SK-N-SH (cell line): ENCODE results near the gene DCAF5. TPM values are rescaled to one million over a fixed set of nuclear protein-coding genes. Genes with fewer than 3 reads are reported as not detected.

Experiments
- CTCF ChIA-PET: fragments of 300-600, 350-600 bp; formaldehyde crosslinking; extraction: SDS; loops from one replicate; lab custom pipeline; 2021; lab: Yijun Ruan, JAX
- POLR2A ChIA-PET: fragments of 350-600 bp; sonication (Branson Sonifier 250); formaldehyde crosslinking; extraction: SDS; loops from one replicate; lab custom pipeline; 2020; ENCODE audit warnings: antibody characterized with exemption, inconsistent platforms; lab: Yijun Ruan, JAX
- DNase-seq: peaks from one replicate; pipeline ENCODE4 v3.0.0; 2012
- H2AFZ ChIP-seq: fragments of 200-600 bp; sonication (generic); 2 replicates; pipeline ENCODE4 v1.8.1; 2016; ENCODE audit warnings: antibody characterized with exemption, mild to moderate bottlenecking, low read depth
- H3F3A ChIP-seq: fragments of 200-600 bp; sonication (generic); replicated peaks from 2 replicates; pipeline ENCODE3; 2016; ENCODE audit warnings: antibody characterized with exemption, mild to moderate bottlenecking; ENCODE audit not compliant: insufficient read depth
- H3K27ac ChIP-seq, 2 experiments: fragments of 200-500 bp in 1 of 2; fragments of 200-600 bp in 1 of 2; sonication (Bioruptor generic) in 1 of 2; sonication (generic), shearing (Covaris generic) in 1 of 2; 2 replicates each; pipeline versions ENCODE4 v1.5.1 to v1.6.1; 2014 to 2016; ENCODE audit warnings: low read depth in 2 of 2, inconsistent platforms in 1 of 2, low read length in 1 of 2, mild to moderate bottlenecking in 1 of 2, mixed read lengths in 1 of 2
- H3K27me3 ChIP-seq: fragments of 200-600 bp; sonication (generic), shearing (Covaris generic); 2 replicates; pipeline ENCODE4 v1.6.1; 2016; ENCODE audit warnings: mixed run types; ENCODE audit not compliant: insufficient read depth
- H3K36me3 ChIP-seq, 2 experiments: fragments of 200-500 bp in 1 of 2; fragments of 200-600 bp in 1 of 2; sonication (Bioruptor generic) in 1 of 2; sonication (generic) in 1 of 2; replicated peaks in 1 of 2; 2 replicates each; pipeline versions ENCODE3 to v1.5.1; 2014 to 2016; ENCODE audit warnings: low read length in 1 of 2, mild to moderate bottlenecking in 1 of 2; ENCODE audit not compliant: insufficient read depth in 2 of 2, control insufficient read depth in 1 of 2
- H3K4me1 ChIP-seq, 2 experiments: fragments of 200-500 bp in 1 of 2; fragments of 200-600 bp in 1 of 2; sonication (Bioruptor generic) in 1 of 2; sonication (generic), shearing (Covaris generic) in 1 of 2; 2 replicates each; pipeline versions ENCODE4 v1.5.1 to v1.6.1; 2014 to 2016; ENCODE audit warnings: low read depth in 1 of 2, low read length in 1 of 2, mixed run types in 1 of 2; ENCODE audit not compliant: insufficient read depth in 2 of 2, control insufficient read depth in 1 of 2
- H3K4me2 ChIP-seq: fragments of 200-600 bp; sonication (generic), shearing (Covaris generic); 2 replicates; pipeline ENCODE4 v1.6.1; 2017; ENCODE audit warnings: mixed run types
- H3K4me3 ChIP-seq, 2 experiments: fragments of 200-500 bp in 1 of 2; fragments of 200-600 bp in 1 of 2; sonication (Bioruptor generic) in 1 of 2; sonication (generic), shearing (Covaris generic) in 1 of 2; 2 replicates each; pipeline versions ENCODE4 v1.5.1 to v1.8.1; 2014 to 2016; ENCODE audit warnings: low read depth in 2 of 2, inconsistent platforms in 1 of 2, low read length in 1 of 2, mild to moderate bottlenecking in 1 of 2, mixed read lengths in 1 of 2, moderate library complexity in 1 of 2
- H3K79me2 ChIP-seq: fragments of 200-600 bp; sonication (generic); 2 replicates; pipeline ENCODE4 v1.8.1; 2017; ENCODE audit warnings: mild to moderate bottlenecking; ENCODE audit not compliant: insufficient read depth
- H3K9ac ChIP-seq: fragments of 200-600 bp; sonication (generic); 2 replicates; pipeline ENCODE4 v1.6.1; 2017; ENCODE audit warnings: mixed run types
- H3K9me2 ChIP-seq: fragments of 200-600 bp; sonication (generic); 2 replicates; pipeline ENCODE4 v1.6.1; 2017; ENCODE audit warnings: mixed run types
- H3K9me3 ChIP-seq: fragments of 200-600 bp; sonication (generic); 2 replicates; pipeline ENCODE4 v1.6.1; 2017; ENCODE audit warnings: mixed run types, mild to moderate bottlenecking, moderate library complexity
- H4K20me1 ChIP-seq: fragments of 200-600 bp; sonication (generic); 2 replicates; pipeline ENCODE4 v1.6.1; 2017; ENCODE audit warnings: mild to moderate bottlenecking, mixed run types; ENCODE audit not compliant: insufficient read depth
- ELF1 ChIP-seq: IDR thresholded peaks from 2 replicates; pipeline ENCODE4 v1.4.0; 2012
- EZH2phosphoT487 ChIP-seq: fragments of 200-600 bp; sonication (generic); IDR thresholded peaks from 2 replicates; pipeline ENCODE4 v1.6.1; 2017; ENCODE audit warnings: low read depth, mixed run types, mild to moderate bottlenecking, antibody characterized with exemption, moderate library complexity, borderline replicate concordance
- FOXJ3 ChIP-seq: sonication (generic); formaldehyde crosslinking; IDR thresholded peaks from 2 replicates; pipeline ENCODE4 v1.5.1; 2020; ENCODE audit warnings: mild to moderate bottlenecking, missing genetic modification reagents
- GABPA ChIP-seq: IDR thresholded peaks from 2 replicates; pipeline ENCODE4 v1.4.0; 2012; ENCODE audit warnings: low read depth, mild to moderate bottlenecking
- IRF3 ChIP-seq: fragments of 150-350 bp; IDR thresholded peaks from 2 replicates; pipeline ENCODE4 v1.6.1; 2016; ENCODE audit warnings: mild to moderate bottlenecking, low read depth, low read length
- RXRA ChIP-seq: IDR thresholded peaks from 2 replicates; pipeline ENCODE4 v1.4.0; 2012; ENCODE audit warnings: low read depth, mild to moderate bottlenecking, borderline replicate concordance
- SIN3A ChIP-seq: IDR thresholded peaks from 2 replicates; pipeline ENCODE4 v1.6.1; 2012; ENCODE audit warnings: low read depth, mild to moderate bottlenecking, low read length, moderate library complexity, borderline replicate concordance
- TAF1 ChIP-seq: IDR thresholded peaks from 2 replicates; pipeline ENCODE4 v1.6.1; 2012; ENCODE audit warnings: low read depth, mild to moderate bottlenecking, low read length, moderate library complexity, borderline replicate concordance
- YY1 ChIP-seq: IDR thresholded peaks from 2 replicates; pipeline ENCODE4 v1.4.0; 2012; ENCODE audit warnings: low read depth, mild to moderate bottlenecking
- ZBTB33 ChIP-seq: IDR thresholded peaks from 2 replicates; pipeline ENCODE4 v1.4.0; 2012; ENCODE audit warnings: low read depth, borderline replicate concordance
- WGBS: methylation state at CpG from one replicate; pipeline ENCODE4 v1.1.6; 2017; ENCODE audit warnings: low lambda C conversion rate; 5-methylcytosine and 5-hydroxymethylcytosine counted together
- polyA plus RNA-seq, 3 experiments: library from polyadenylated mRNA; depleted of rRNA; stranded (reverse); fragments of >200 nt; gene quantifications; 2 replicates each; pipeline ENCODE4 v1.2.3, GENCODE V29; 2012

DCAF5 gene
- polyA plus RNA-seq, 1 of the 3 experiments (the other 2 are of a cell fraction) = 26.7 TPM

GRCh38 chr14:69091695-69092094 is 61.2 kb downstream of the DCAF5 start:
- peaks cover 22 to 29% of the 10 kb centered on the region in 2 experiments for H3K4me1 ChIP-seq
- CTCF ChIA-PET = interaction anchor here (1.0 to 6.2 kb wide), 11 partner anchors 8 to 229 kb away, joined by 3 to 68 read pairs (median 5); no protein-coding TSS in a partner anchor

GRCh38 chr14:69091006-69091405 is 61.9 kb downstream of the DCAF5 start:
- POLR2A ChIA-PET = no interaction called here
- CTCF ChIA-PET = interaction anchor here (0.8 to 6.2 kb wide), 25 partner anchors 8 to 228 kb away, joined by 3 to 68 read pairs (median 5); no protein-coding TSS in a partner anchor
- H3K79me2 ChIP-seq = peaks cover 6% of the 10 kb centered on the region
- no peaks in the 10 kb centered on the region for H4K20me1 ChIP-seq
- H3K9ac ChIP-seq = no peak overlapping the region
- no peak overlapping the region for H2AFZ ChIP-seq
- H3K9me3 ChIP-seq = no peaks in the 10 kb centered on the region
- H3K36me3 ChIP-seq = peaks cover 13 to 44% of the 10 kb centered on the region in 2 experiments
- peaks cover 22 to 29% of the 10 kb centered on the region in 2 experiments for H3K4me1 ChIP-seq
- H3K27me3 ChIP-seq = no peaks in the 10 kb centered on the region
- TF ChIP-seq ELF1 = no peak
- no peak for TF ChIP-seq FOXJ3 (CRISPR knock-in tag)
- TF ChIP-seq GABPA = no peak
- TF ChIP-seq SIN3A = no peak
- H3K4me2 ChIP-seq = no peak overlapping the region
- H3K9me2 ChIP-seq = no peaks in the 10 kb centered on the region
- peak overlapping the region in 1 of 2 experiments; percentile 90; a peak in 1 of 4 replicates for H3K27ac ChIP-seq
- no peak overlapping the region for H3K4me3 ChIP-seq
- peaks cover 17% of the 10 kb centered on the region for H3F3A ChIP-seq
- DNase-seq = no peak

More at GRCh38 chr14:69091695-69092094, 61.2 kb downstream of the DCAF5 start:
- peaks cover 17% of the 10 kb centered on the region for H3F3A ChIP-seq
- TF ChIP-seq IRF3 (no peak), ZBTB33 (no peak), EZH2phosphoT487 (no peak), TAF1 (no peak), YY1 (no peak), RXRA (no peak), GABPA (no peak)
- H3K79me2 ChIP-seq = peaks cover 7% of the 10 kb centered on the region
- 97% methylated on average over 8 of the region's 8 CpGs for WGBS
- H3K4me3 ChIP-seq = no peak overlapping the region
- H4K20me1 ChIP-seq = no peaks in the 10 kb centered on the region
- H2AFZ ChIP-seq = no peak overlapping the region
- no peaks in the 10 kb centered on the region for H3K9me3 ChIP-seq
- H3K27me3 ChIP-seq = no peaks in the 10 kb centered on the region
- no peak overlapping the region for H3K4me2 ChIP-seq
- no peak overlapping the region for H3K9ac ChIP-seq
- H3K36me3 ChIP-seq = peaks cover 13 to 44% of the 10 kb centered on the region in 2 experiments
- H3K9me2 ChIP-seq = no peaks in the 10 kb centered on the region
- no peak for DNase-seq
- H3K27ac ChIP-seq = no peak overlapping the region
- POLR2A ChIA-PET = no interaction called here
